Neural crest cell (in vitro differentiated cells): ENCODE measurements around the gene CFAP58. TPM values are rescaled to one million over a fixed set of nuclear protein-coding genes. Genes with fewer than 3 reads are reported as not detected.

Experiments
- DNase-seq: peaks from one replicate; pipeline ENCODE4 v3.0.0; 2021; ENCODE audit warnings: low read depth, mixed read lengths, low spot score
- H3K27ac Mint-ChIP-seq: one replicate; pipeline ENCODE4 v1.8.0; 2021; ENCODE audit warnings: mild to moderate bottlenecking, mixed read lengths; ENCODE audit not compliant: unreplicated experiment
- H3K27me3 Mint-ChIP-seq: 2 replicates; pipeline ENCODE4 v1.8.0; 2021; ENCODE audit warnings: low read depth, mild to moderate bottlenecking, mixed read lengths
- H3K36me3 Mint-ChIP-seq: 2 replicates; pipeline ENCODE4 v1.8.0; 2021; ENCODE audit warnings: low read depth, mild to moderate bottlenecking, mixed read lengths
- H3K4me1 Mint-ChIP-seq: 2 replicates; pipeline ENCODE4 v1.8.0; 2021; ENCODE audit warnings: mixed read lengths
- H3K4me3 Mint-ChIP-seq: one replicate; pipeline ENCODE4 v1.8.0; 2021; ENCODE audit warnings: mild to moderate bottlenecking, mixed read lengths
- H3K9me3 Mint-ChIP-seq: 2 replicates; pipeline ENCODE4 v1.8.0; 2021; ENCODE audit warnings: mixed read lengths
- total RNA-seq: library from RNA; stranded (reverse); gene quantifications from 2 replicates; pipeline ENCODE4 v1.2.1, GENCODE V29; 2021
- TF ChIP-seq, protein P1 (sequence below): fragments of 200-600 bp; sonication (generic); conservative IDR thresholded peaks from 2 replicates; pipeline ENCODE4 v1.5.0; 2021; ENCODE audit warnings: antibody characterized with exemption, mild to moderate bottlenecking

CFAP58 gene
- total RNA-seq, 1 donor from 2014 or later, result 0.44 TPM

DNA sequence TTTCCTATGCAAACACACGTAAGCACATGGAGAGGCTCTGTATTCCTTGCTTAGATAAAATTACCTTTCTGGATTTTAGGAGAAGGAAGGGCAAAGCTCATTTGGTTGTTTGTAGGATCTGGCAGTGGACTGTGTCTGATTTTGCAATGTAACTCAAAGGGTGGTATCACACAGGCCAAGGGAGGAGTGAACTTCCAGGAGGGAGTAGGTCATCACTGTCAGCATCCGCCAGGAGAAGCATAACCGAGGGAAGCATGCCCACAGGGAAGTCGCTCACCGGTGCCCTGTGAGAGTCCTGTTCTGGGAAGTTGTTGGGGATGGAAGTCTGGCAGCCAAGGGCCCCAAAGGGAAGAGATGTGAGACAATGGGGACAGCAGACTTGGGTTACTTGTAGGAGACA, 74.4 kb downstream of the CFAP58 start:
- no peaks in the 10 kb centered on the region for H3K9me3 Mint-ChIP-seq
- TF ChIP-seq, protein P1, sequence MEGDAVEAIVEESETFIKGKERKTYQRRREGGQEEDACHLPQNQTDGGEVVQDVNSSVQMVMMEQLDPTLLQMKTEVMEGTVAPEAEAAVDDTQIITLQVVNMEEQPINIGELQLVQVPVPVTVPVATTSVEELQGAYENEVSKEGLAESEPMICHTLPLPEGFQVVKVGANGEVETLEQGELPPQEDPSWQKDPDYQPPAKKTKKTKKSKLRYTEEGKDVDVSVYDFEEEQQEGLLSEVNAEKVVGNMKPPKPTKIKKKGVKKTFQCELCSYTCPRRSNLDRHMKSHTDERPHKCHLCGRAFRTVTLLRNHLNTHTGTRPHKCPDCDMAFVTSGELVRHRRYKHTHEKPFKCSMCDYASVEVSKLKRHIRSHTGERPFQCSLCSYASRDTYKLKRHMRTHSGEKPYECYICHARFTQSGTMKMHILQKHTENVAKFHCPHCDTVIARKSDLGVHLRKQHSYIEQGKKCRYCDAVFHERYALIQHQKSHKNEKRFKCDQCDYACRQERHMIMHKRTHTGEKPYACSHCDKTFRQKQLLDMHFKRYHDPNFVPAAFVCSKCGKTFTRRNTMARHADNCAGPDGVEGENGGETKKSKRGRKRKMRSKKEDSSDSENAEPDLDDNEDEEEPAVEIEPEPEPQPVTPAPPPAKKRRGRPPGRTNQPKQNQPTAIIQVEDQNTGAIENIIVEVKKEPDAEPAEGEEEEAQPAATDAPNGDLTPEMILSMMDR, result no peak
- no peak overlapping the region for H3K27ac Mint-ChIP-seq
- DNase-seq, result no peak
- H3K4me1 Mint-ChIP-seq, result no peaks in the 10 kb centered on the region
- no peaks in the 10 kb centered on the region for H3K27me3 Mint-ChIP-seq
- H3K36me3 Mint-ChIP-seq, result no peaks in the 10 kb centered on the region
- no peak overlapping the region for H3K4me3 Mint-ChIP-seq

DNA sequence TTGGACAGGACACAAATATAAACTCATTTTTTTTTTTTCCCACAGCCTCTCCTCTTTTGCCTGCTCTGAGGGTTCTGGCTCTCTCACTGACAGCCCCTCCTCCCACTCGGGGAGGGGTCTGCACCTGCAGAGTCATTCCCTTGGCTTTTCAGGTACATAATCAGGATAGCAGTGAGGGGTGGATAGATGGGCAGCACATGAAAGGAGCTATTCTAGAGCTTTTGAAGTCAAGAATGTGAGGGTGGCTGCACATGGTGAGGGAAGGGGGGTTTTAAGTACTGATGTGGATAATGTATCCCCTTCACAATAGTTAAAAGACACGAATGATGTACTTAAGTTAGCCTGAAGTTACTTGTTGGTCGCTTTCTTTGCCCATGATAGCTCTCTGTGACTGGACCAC, 76.2 kb downstream of the CFAP58 start:
- no peaks in the 10 kb centered on the region for H3K36me3 Mint-ChIP-seq
- no peak overlapping the region for H3K4me3 Mint-ChIP-seq
- no peaks in the 10 kb centered on the region for H3K9me3 Mint-ChIP-seq
- H3K27ac Mint-ChIP-seq, result no peak overlapping the region
- TF ChIP-seq, protein P1, result no peak
- no peak for DNase-seq
- H3K27me3 Mint-ChIP-seq, result no peaks in the 10 kb centered on the region
- no peaks in the 10 kb centered on the region for H3K4me1 Mint-ChIP-seq

DNA sequence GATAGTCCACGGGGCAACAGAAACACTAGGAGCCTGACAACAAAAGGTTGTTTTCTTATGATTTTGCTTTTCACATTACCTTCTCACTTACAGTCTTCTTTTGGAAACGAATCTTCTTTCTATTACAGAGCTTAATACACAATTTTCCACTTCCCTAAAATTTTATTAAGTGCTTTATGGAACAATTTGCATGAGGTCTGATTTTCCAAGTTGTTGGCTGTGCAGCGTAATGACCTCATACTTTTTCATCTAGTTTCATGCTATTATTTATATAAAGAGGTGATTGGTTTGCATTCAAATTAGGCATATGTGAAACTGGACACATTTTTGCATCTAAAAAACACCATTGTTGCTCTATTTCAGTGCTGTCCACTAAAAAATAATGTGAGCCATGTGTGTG, 76.7 kb downstream of the CFAP58 start:
- Mint-ChIP-seq H3K36me3 (no peaks in the 10 kb centered on the region), H3K27ac (no peak overlapping the region), H3K4me3 (no peak overlapping the region), H3K9me3 (no peaks in the 10 kb centered on the region), H3K4me1 (no peaks in the 10 kb centered on the region), H3K27me3 (no peaks in the 10 kb centered on the region)
- TF ChIP-seq, protein P1, result no peak
- no peak for DNase-seq

DNA sequence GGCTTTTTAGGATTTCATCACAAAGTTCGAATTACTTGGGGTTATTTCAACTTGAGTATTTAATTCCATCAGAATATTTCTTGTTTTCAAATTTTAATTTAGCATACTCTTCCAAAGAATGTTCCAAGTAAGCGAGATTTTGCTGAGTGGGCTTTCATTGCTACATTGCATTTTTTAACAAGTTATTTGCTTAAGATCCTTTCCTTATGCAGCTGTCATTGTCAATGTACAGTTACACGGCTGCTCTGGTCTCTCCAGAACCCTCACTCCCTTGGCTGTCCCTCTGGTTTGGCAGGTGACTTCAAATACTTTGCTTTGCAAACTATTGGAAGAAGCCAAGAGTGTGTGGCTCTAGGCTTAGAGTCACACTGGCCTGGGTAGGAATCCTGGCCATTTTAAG, 80.0 kb downstream of the CFAP58 start:
- H3K27me3 Mint-ChIP-seq, result no peaks in the 10 kb centered on the region
- H3K4me3 Mint-ChIP-seq, result no peak overlapping the region
- no peak for DNase-seq
- H3K9me3 Mint-ChIP-seq, result no peaks in the 10 kb centered on the region
- no peak overlapping the region for H3K27ac Mint-ChIP-seq
- H3K4me1 Mint-ChIP-seq, result no peaks in the 10 kb centered on the region
- H3K36me3 Mint-ChIP-seq, result no peaks in the 10 kb centered on the region
- TF ChIP-seq, protein P1, result no peak

DNA sequence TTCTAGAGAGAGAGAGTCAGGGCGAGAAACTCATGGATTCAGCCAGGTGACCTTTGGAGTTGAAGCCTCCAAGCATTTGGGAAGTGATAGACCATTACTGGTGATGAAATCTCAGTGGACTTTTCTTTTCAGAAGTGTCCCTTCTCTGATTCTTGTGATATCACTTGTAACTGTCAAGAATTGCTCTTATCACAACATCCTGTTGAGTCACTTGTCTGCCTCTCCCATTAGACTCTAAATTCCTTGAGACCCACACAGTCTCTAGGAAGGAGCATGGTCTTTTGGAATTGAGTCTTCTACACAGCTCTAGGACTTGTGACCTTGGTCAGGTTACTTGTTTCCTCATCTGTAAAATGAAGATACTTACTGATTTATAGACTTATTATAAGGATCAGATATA, 81.0 kb downstream of the CFAP58 start:
- Mint-ChIP-seq H3K27ac (no peak overlapping the region), H3K9me3 (no peaks in the 10 kb centered on the region), H3K27me3 (no peaks in the 10 kb centered on the region), H3K4me3 (no peak overlapping the region), H3K36me3 (no peaks in the 10 kb centered on the region), H3K4me1 (no peaks in the 10 kb centered on the region)
- TF ChIP-seq, protein P1, result no peak
- no peak for DNase-seq

DNA sequence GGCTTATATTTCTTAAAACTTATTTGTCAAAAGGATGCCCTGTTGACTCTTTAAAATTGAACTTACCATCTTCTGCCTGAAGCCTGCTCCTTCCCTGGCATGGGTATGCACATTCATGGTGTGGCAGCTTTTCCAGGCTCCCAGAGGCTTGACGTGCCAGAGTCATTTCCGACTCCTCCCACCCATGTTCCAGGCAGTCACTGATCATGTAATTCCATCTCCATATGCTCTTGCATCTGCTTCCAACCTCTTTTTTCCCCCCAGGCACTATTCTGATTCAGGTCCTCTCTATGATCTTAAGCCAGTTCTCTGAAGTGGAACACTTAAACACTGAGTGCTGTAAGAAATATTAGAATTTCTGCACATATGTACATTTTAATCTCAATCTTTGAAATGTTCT, 82.2 kb downstream of the CFAP58 start:
- H3K27ac Mint-ChIP-seq, result no peak overlapping the region
- H3K27me3 Mint-ChIP-seq, result no peaks in the 10 kb centered on the region
- no peaks in the 10 kb centered on the region for H3K4me1 Mint-ChIP-seq
- TF ChIP-seq, protein P1, result no peak
- DNase-seq, result no peak
- H3K4me3 Mint-ChIP-seq, result no peak overlapping the region
- H3K36me3 Mint-ChIP-seq, result no peaks in the 10 kb centered on the region
- H3K9me3 Mint-ChIP-seq, result no peaks in the 10 kb centered on the region
